Stomach (tissue), 9 donors: ENCODE measurements around the gene PLEKHJ1. TPM values are rescaled to one million over a fixed set of nuclear protein-coding genes. Genes with fewer than 3 reads are reported as not detected.

Source experiments
- DNase-seq, 2 donors: peaks; one replicate each; pipeline versions ENCODE4 v3.0.0 to v3.0.0-alpha.2; 2013 to 2019
- H3K27ac ChIP-seq, 5 donors: fragments of 200-600 bp in 4 of 5; sonication (generic) in 4 of 5; one replicate each; pipeline ENCODE4 v1.5.1; 2013 to 2019; ENCODE audit warnings: mild to moderate bottlenecking in 1 of 5, moderate library complexity in 1 of 5
- H3K27me3 ChIP-seq, 3 donors: fragments of 200-600 bp; sonication (generic); one replicate each; pipeline ENCODE4 v1.5.1; 2017 to 2019; ENCODE audit warnings: mixed run types in 1 of 3
- H3K36me3 ChIP-seq, 4 donors: fragments of 200-600 bp; sonication (generic); 1 replicate in 3 of 4; 2 replicates in 1 of 4; pipeline ENCODE4 v1.5.1; 2016 to 2019
- H3K4me1 ChIP-seq, 4 donors: fragments of 200-600 bp; sonication (generic); one replicate each; pipeline ENCODE4 v1.5.1; 2016 to 2019
- H3K4me3 ChIP-seq, 4 donors: fragments of 200-600 bp; sonication (generic) in 3 of 4; one replicate each; pipeline ENCODE4 v1.5.1; 2016 to 2019; ENCODE audit warnings: mild to moderate bottlenecking in 1 of 4
- H3K9me3 ChIP-seq, 4 donors: fragments of 200-600 bp; sonication (generic); one replicate each; pipeline ENCODE4 v1.5.1; 2016 to 2019
- EP300 ChIP-seq: sonication (generic); formaldehyde crosslinking; IDR thresholded peaks from one replicate; pipeline ENCODE4 v1.6.1; 2017; ENCODE audit warnings: antibody characterized with exemption
- POLR2A ChIP-seq, 4 donors: fragments of 450-650 bp; IDR thresholded peaks; one replicate each; pipeline ENCODE4 v1.6.1; 2016; ENCODE audit warnings: antibody characterized with exemption in 4 of 4, control low read depth in 2 of 4, mild to moderate bottlenecking in 1 of 4, moderate library complexity in 1 of 4
- POLR2AphosphoS5 ChIP-seq, 3 donors: sonication (generic); formaldehyde crosslinking; IDR thresholded peaks; one replicate each; pipeline ENCODE4 v1.6.1; 2016; ENCODE audit warnings: antibody characterized with exemption in 3 of 3
- WGBS, 5 donors: extraction: QIAGEN DNeasy Blood & Tissue Kit in 3 of 5; methylation state at CpG; one replicate each; pipeline versions ENCODE4 v1.1.5 to v1.1.7; 2013 to 2018; 5-methylcytosine and 5-hydroxymethylcytosine counted together
- intact Hi-C: fragments of 100-400 bp; cut with DNase I; formaldehyde crosslinking; loops from one replicate; pipeline ENCODE4 v1.15.1; 2023; ENCODE audit warnings: low total_unique reads
- polyA plus RNA-seq, 3 donors: library from polyadenylated mRNA; stranded (reverse); fragments of 200-250 nt; gene quantifications; one replicate each; pipeline ENCODE4 v1.2.3, GENCODE V29; 2013
- total RNA-seq, 5 donors: library from RNA; depleted of rRNA; stranded (reverse); fragments of >200 nt; gene quantifications; one replicate each; pipeline versions ENCODE4 v1.1.0 to v1.2.3, GENCODE V29; 2014 to 2016
- TF ChIP-seq, protein P1 (sequence below), 7 experiments: fragments of 450-650 bp in 4 of 7; fragments of 200-600 bp in 3 of 7; sonication (generic) in 3 of 7; IDR thresholded peaks; one replicate each; pipeline ENCODE4 v1.5.1; 2016 to 2019; ENCODE audit warnings: antibody characterized with exemption in 7 of 7, control low read depth in 2 of 7, mild to moderate bottlenecking in 1 of 7
- donor health status: healthy with polysubstance abuse.
- donor health status: Bipolar disorder and iron deficiency.
- donor health status: healthy.

Gene PLEKHJ1
- total and polyA plus RNA-seq, 8 donors: 22.2 to 459 (median 111) TPM

DNA sequence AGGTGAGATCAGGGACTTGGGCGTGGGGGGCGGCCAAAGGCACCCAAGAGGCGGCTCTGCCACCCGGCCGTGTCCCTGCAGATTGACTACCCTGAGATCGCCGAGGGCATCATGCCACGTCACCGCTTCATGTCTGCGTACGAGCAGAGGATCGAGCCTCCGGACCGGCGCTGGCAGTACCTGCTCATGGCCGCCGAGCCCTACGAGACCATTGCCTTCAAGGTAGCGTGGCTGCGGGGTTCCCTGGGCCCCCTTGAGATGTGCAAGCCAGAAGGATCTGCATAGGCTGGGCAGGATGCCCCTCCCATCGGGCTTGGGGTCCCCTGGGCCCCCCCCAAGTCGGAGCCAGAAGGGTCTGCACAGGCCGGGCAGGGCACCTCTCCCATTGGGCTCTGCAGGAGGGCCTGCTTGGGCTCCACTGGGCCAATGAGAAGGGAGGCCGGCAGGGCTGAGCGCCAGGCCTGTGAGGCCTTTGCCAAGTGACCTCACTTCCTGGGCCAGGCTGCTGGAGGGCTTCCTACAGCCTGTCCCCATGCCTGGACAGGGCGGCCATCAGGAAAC, 10.8 kb upstream of the PLEKHJ1 start:
- H3K4me3 ChIP-seq: no peak overlapping the region
- H3K9me3 ChIP-seq: no peaks in the 10 kb centered on the region
- TF ChIP-seq POLR2A (IDR thresholded peaks at IDR 0.05): no peak
- TF ChIP-seq EP300: no peak
- TF ChIP-seq POLR2AphosphoS5 (IDR thresholded peaks at IDR 0.05): no peak
- TF ChIP-seq, protein P1, sequence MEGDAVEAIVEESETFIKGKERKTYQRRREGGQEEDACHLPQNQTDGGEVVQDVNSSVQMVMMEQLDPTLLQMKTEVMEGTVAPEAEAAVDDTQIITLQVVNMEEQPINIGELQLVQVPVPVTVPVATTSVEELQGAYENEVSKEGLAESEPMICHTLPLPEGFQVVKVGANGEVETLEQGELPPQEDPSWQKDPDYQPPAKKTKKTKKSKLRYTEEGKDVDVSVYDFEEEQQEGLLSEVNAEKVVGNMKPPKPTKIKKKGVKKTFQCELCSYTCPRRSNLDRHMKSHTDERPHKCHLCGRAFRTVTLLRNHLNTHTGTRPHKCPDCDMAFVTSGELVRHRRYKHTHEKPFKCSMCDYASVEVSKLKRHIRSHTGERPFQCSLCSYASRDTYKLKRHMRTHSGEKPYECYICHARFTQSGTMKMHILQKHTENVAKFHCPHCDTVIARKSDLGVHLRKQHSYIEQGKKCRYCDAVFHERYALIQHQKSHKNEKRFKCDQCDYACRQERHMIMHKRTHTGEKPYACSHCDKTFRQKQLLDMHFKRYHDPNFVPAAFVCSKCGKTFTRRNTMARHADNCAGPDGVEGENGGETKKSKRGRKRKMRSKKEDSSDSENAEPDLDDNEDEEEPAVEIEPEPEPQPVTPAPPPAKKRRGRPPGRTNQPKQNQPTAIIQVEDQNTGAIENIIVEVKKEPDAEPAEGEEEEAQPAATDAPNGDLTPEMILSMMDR (IDR thresholded peaks at IDR 0.05): no peak
- no peak overlapping the region for H3K27ac ChIP-seq
- H3K4me1 ChIP-seq: peaks cover 24 to 68% (median 41%) of the 10 kb centered on the region in 4 donors
- peaks cover 54 to 74% (median 66%) of the 10 kb centered on the region in 4 donors for H3K36me3 ChIP-seq
- peaks cover 15 to 43% (median 29%) of the 10 kb centered on the region in 3 donors for H3K27me3 ChIP-seq
- DNase-seq: peak in 1 of 2 donors; percentile 50
- intact Hi-C loops: no loop called here
- WGBS, 5 donors: 34 to 91% (median 81%) methylated on average over 5 to 26 of the region's 26 CpGs

DNA sequence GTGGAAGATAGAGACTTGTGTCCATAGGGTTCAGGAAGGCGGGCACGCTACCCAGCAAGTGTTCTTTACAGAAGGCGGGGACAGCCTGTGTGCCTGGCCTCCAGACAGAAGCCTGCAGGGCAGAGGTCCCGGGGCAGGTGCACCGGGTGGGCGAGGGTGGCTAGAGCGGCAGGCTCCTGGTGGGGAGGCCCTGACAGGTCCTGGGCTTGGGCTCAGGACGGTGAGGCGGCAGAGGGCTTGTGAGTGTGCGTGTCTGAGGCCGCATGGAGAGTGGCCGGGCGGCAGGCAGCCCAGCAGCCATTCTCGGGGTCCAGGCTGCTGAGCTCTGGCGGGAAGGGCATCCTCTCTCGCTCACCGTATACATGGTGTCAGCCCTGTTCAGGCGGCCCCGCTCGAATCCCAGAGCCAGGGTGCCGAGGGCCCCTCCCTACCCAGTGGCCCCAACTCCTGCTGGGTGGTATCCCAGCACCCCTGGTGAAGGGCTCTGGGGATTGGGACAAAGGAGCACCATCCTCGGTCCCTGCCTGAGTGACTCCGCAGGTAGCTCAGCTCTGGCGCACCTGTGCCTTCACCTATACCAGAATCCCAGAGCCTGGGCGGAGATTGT, 10.0 kb upstream of the PLEKHJ1 start:
- peaks cover 24 to 68% (median 41%) of the 10 kb centered on the region in 4 donors for H3K4me1 ChIP-seq
- H3K27me3 ChIP-seq: peaks cover 9 to 36% (median 22%) of the 10 kb centered on the region in 3 donors
- no peak for DNase-seq
- H3K36me3 ChIP-seq: peaks cover 56 to 74% (median 71%) of the 10 kb centered on the region in 4 donors
- intact Hi-C loops: no loop called here
- H3K4me3 ChIP-seq: no peak overlapping the region
- TF ChIP-seq POLR2AphosphoS5 (IDR thresholded peaks at IDR 0.05) (no peak), EP300 (no peak), POLR2A (IDR thresholded peaks at IDR 0.05) (no peak)
- TF ChIP-seq, protein P1 (IDR thresholded peaks at IDR 0.05): no peak
- H3K9me3 ChIP-seq: no peaks in the 10 kb centered on the region
- no peak overlapping the region for H3K27ac ChIP-seq
- WGBS, 5 donors: 91 to 93% (median 93%) methylated on average over 21 to 25 of the region's 25 CpGs

DNA sequence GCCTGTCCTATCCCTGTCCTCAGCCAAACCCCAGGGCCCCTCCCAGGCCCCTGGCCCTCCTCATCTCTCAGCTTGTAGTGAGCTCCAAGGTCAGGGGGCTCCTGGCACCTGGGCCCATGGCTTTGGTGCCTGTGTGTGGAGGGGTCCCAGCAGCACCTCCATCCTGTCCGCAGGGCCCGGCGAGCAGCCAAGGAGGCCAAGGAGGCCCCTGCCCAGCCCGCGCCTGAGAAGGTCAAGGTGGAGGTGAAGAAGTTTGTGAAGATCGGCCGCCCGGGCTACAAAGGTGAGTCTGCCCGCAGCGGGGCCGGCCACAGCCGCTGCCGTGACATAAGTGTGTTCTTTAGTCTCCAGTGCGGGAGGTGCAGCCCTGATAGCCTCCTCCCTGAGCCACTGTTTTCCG, 9.1 kb upstream of the PLEKHJ1 start:
- Histone ChIP-seq H3K4me3 (no peak overlapping the region), H3K27me3 (peaks cover under 1 to 27% (median 13%) of the 10 kb centered on the region in 3 donors), H3K9me3 (no peaks in the 10 kb centered on the region), H3K27ac (no peak overlapping the region), H3K4me1 (peaks cover 24 to 68% (median 41%) of the 10 kb centered on the region in 4 donors), H3K36me3 (peaks cover 56 to 74% (median 71%) of the 10 kb centered on the region in 4 donors)
- no peak for DNase-seq
- 92 to 96% (median 96%) methylated on average over 13 to 15 of the region's 15 CpGs for WGBS, 5 donors
- TF ChIP-seq POLR2AphosphoS5 (IDR thresholded peaks at IDR 0.05) (no peak), EP300 (no peak), POLR2A (IDR thresholded peaks at IDR 0.05) (no peak)
- TF ChIP-seq, protein P1 (IDR thresholded peaks at IDR 0.05): no peak
- intact Hi-C loops: no loop called here

DNA sequence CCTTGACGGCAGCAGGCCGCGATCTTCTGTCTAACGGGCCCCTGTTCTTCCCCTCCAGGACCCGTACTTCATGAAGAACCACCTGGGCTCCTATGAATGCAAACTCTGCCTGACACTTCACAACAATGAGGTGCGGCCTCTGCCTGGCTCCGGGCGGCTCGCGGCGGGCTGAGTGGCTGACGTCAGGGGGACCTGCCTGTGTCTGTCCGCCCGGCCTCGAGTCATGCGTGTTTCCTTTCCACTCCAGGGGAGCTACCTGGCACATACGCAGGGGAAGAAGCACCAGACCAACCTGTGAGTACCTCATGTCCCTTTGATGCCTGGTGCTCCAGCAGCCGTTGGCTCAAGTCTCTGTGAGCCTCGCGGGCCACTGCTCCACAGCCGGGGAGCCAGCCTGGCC, 8.4 kb upstream of the PLEKHJ1 start:
- 93 to 99% (median 94%) methylated on average over 18 to 21 of the region's 21 CpGs for WGBS, 5 donors
- Histone ChIP-seq H3K4me3 (no peak overlapping the region), H3K9me3 (no peaks in the 10 kb centered on the region), H3K36me3 (peaks cover 56 to 73% (median 71%) of the 10 kb centered on the region in 4 donors), H3K4me1 (peaks cover 31 to 68% (median 41%) of the 10 kb centered on the region in 4 donors), H3K27me3 (peaks cover 0 to 19% (median 5%) of the 10 kb centered on the region in 3 donors), H3K27ac (no peak overlapping the region)
- no peak for TF ChIP-seq EP300
- TF ChIP-seq POLR2AphosphoS5 (IDR thresholded peaks at IDR 0.05): no peak
- TF ChIP-seq, protein P1 (IDR thresholded peaks at IDR 0.05): no peak
- no peak for TF ChIP-seq POLR2A (IDR thresholded peaks at IDR 0.05)
- intact Hi-C loops: no loop called here
- no peak for DNase-seq
